GM12892 (cell line): ENCODE data around the gene NCBP1.

Source experiments
- POLR2A ChIP-seq: IDR thresholded peaks from 2 replicates; pipeline ENCODE4 v1.6.1; 2011; ENCODE audit warnings: low read depth, low read length, control low read depth
- POLR2AphosphoS5 ChIP-seq: IDR thresholded peaks from 2 replicates; pipeline ENCODE4 v1.6.1; 2011; ENCODE audit warnings: low read depth, low read length, control low read depth

GRCh38 chr9:97660847-97661246 lies 27.2 kb downstream of the NCBP1 start:
- TF ChIP-seq POLR2AphosphoS5 (no peak), POLR2A (no peak)
